Stimulated activated CD4-positive, alpha-beta T cell treated with anti-CD3 and anti-CD28 coated beads, Interleukin-1b, Interleukin-23, amount 100 ng/mL, for 1 hour (primary cell): ENCODE measurements around the gene C1GALT1.

Source experiments
- DNase-seq, 2 donors: peaks; one replicate each; pipeline ENCODE4 v3.0.0-alpha.2; 2020; ENCODE audit warnings: low read depth in 2 of 2

The C1GALT1 gene

GRCh38 chr7:7201578-7202374 lies 19.4 kb downstream of the C1GALT1 start:
- DNase-seq, result peak in 1 of 2 donors; percentile 9

- DNase-seq, result no peak
These were observed 20.0 kb downstream of the C1GALT1 start for GRCh38 chr7:7202375-7202720.

GRCh38 chr7:7203813-7204575 lies 21.6 kb downstream of the C1GALT1 start:
- DNase-seq, result no peak

- no peak for DNase-seq
These were observed 25.5 kb downstream of the C1GALT1 start for GRCh38 chr7:7207876-7208275.

GRCh38 chr7:7208520-7208919 lies 26.2 kb downstream of the C1GALT1 start:
- DNase-seq, result no peak

GRCh38 chr7:7209412-7210050 lies 27.2 kb downstream of the C1GALT1 start:
- no peak for DNase-seq

- no peak for DNase-seq
These were observed 28.3 kb downstream of the C1GALT1 start for GRCh38 chr7:7210475-7211237.

GRCh38 chr7:7212612-7213011 lies 30.3 kb downstream of the C1GALT1 start:
- DNase-seq, result no peak

- DNase-seq, result no peak
These were observed 32.3 kb downstream of the C1GALT1 start for GRCh38 chr7:7214398-7215347.

GRCh38 chr7:7216279-7216678 lies 33.9 kb downstream of the C1GALT1 start:
- DNase-seq, result no peak

- DNase-seq, result no peak
These were observed 36.9 kb downstream of the C1GALT1 start for GRCh38 chr7:7219216-7219615.

- DNase-seq, result no peak
These were observed 38.5 kb downstream of the C1GALT1 start for GRCh38 chr7:7220821-7221220.

- DNase-seq, result no peak
These were observed 39.3 kb downstream of the C1GALT1 start for GRCh38 chr7:7221599-7222038.

GRCh38 chr7:7223250-7223649 lies 40.9 kb downstream of the C1GALT1 start:
- DNase-seq, result no peak

GRCh38 chr7:7226407-7226806 lies 44.1 kb downstream of the C1GALT1 start:
- no peak for DNase-seq

- DNase-seq, result no peak
These were observed 46.1 kb downstream of the C1GALT1 start for GRCh38 chr7:7228472-7228871.

- no peak for DNase-seq
These were observed 46.6 kb downstream of the C1GALT1 start for GRCh38 chr7:7228967-7229366.

GRCh38 chr7:7231000-7231399 lies 48.7 kb downstream of the C1GALT1 start:
- DNase-seq, result no peak

GRCh38 chr7:7231865-7232264 lies 49.5 kb downstream of the C1GALT1 start:
- DNase-seq, result no peak

GRCh38 chr7:7235347-7235746 lies 53.0 kb downstream of the C1GALT1 start:
- no peak for DNase-seq

- DNase-seq, result no peak
These were observed 53.7 kb downstream of the C1GALT1 start for GRCh38 chr7:7236041-7236440.
